HG02884 (cell line): Measurements from ENCODE around the gene LINC00237.

Experiments used
- ATAC-seq: cut with Tn5 transposase; IDR thresholded peaks from one replicate; pipeline ENCODE4 v1.9.1; 2021; ENCODE audit warnings: mild to moderate bottlenecking, moderate library complexity; ENCODE audit not compliant: unreplicated experiment

LINC00237 gene

DNA sequence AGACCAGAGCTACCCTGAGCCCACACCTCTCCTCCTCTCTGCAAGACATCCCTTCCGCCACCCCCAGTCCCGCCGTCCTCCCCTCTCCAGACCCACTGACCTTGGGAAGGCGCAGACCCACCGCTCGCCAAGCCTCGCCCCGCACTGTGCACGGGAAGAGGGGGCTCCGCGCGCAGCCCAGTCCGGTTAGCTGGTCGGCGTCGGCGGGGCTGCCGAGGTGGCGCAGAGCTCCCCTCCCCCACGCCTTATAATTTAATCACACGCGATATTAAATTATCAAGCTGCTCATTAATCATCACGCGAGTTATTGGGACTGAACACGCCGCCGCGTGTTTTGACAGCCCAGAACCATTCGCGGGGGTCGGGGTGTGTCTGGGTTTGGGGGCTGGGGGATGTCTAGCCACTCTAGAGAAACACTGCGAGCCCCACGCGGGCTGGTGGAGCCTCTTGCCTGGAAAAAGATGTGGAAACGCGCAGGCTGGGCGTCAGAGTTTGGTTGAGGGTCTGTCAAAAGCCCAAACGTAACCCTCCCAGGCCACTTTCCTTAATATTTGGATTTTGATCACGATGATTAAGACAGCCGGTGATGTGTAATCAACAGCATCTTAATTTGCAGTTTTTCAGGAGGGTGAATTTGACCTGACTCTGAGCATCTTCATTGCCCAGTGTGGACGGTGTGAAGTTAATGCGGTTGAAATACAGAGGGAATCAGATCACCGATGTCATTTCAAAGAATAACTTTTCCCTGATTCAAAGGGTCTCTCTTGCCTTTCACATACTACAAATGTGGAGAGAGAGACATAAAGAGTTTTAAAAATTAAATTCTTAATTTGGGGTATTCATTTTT is at the start of gene LINC00237:
TSS of gene LINC00237 (minus strand) at position 188 of the 847 bp plus-strand sequence.
- no peak for ATAC-seq

DNA sequence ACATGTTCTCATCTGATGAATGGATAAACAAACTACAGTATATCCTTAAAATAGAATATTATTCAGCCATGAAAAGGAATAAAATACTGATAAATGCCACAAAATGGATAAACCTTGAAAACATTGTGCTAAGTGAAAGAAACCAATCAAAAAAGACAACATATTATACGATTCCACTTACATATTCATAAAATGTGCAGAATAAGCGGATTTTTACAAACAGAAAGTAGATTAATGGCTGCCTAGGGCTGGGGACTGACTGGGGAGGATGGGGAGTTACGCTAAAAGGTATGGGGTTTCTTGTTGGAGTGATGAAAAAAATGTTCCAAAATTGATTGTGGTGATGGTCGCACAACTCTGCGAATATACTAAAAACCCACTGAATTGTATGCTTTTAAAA is 49.1 kb upstream of the LINC00237 start:
- ATAC-seq, result no peak

DNA sequence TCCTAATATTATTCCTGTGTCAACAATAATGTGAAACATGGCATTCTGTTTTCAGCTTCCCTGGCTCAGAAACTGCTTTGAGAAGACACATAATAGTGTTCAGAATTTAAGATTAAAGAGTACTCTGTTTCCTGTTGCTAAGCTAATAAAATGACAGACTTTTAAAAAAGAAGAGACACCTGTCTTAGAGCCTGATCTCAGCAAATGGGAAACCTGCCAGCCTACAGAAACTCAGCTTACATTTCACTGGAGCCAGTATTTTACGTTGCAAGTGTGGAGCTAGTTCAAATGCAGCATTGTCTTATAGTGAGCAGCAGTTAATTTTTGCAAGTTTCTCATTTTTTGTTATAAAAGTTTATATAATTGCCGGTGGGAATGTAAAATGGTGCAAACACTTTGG is 48.5 kb upstream of the LINC00237 start:
- ATAC-seq, result no peak

DNA sequence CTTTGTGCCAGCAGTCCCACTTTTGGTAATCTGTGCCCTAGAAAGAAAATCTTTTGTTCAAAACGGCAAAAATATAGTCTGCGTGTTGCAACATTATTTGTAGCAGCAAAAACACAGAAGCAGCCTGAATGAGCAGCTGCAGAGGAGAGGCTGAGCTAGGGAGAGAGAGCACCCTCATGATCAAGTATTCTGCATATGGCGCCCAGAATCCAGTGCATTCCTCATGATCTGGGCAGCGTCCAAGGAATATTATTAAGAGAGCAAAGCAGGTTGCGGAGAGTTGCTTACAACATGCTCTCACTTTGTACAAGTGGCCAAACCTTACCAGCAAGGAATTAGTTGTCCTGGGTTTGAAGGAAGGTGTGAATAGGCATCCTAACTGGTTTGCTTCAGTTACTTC is 45.6 kb upstream of the LINC00237 start:
- ATAC-seq, result no peak

DNA sequence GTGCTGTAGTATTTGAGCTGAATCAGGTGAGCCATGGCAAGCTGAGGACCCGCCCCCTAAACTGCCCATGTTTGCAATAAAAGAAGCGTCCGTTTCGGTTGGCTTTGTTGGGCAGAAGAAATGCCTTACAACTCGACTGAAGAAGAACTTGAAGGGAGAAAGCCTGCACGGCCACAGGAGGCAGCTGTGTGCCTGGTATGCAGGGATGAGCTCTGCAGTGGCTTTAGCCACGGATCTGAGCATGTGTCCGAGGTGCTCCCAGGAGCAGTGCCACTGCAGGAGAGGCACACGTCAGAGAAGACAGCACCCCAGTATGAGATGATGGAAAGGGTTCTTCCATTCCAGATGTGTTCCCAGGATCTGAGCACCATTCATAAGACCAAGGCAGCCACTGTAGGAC is 43.2 kb upstream of the LINC00237 start:
- ATAC-seq, result no peak

DNA sequence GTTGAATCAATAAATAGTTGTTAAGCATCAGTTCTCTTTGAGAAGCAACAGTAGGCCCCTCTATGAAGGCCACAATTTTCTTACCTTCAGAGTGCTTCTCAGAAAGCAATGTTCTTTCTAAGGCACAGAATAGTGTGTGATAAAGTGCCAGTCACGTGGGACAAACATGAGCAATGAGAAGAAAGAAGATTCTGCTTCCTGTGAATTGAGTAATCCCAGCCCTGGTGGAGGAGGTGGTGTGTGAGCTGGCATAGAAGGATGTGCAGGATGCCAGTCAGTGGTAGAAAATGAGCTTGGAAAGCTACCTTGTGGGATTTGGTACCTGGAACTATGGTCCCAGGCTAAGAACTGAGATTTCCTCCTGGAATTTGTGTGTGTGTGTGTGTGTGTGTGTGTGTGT is 41.4 kb upstream of the LINC00237 start:
- no peak for ATAC-seq

DNA sequence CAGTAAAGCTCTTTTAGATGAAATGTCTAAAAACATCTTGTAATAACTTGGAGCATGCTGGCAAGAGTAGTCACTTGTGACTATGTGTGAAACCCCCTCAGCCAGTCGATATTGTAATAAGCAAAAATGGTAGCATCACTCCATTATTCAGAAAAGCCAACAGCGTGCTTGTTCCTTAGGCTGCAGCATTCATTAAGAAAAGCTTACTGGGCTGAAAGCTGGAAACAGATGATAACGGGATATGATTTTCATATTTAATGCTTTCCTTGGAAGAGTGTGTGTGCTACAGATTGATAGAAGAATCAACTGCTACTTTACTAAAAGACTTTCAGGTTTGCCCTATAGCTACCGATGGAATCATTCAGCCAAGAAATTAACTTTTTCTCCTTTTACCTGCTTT is 40.1 kb upstream of the LINC00237 start:
- no peak for ATAC-seq

DNA sequence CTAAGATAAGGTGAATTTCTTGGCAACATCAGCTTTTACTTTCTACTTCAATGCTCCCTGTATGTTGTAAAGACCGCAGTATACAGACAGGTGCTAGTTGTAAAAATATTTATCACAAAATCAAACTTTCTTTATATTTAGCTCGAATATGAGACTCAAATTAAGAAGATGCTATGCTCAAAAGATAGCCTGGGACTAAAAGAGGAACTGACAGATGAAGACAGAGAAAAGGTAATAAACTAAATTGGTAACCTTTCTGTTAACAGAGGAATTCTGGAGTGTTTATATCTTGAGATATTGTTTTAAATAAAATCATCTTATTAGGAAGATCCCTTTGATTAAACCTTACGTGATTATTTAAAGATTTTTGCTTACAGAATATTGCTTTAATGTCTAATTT is 39.3 kb upstream of the LINC00237 start:
- ATAC-seq, result no peak

DNA sequence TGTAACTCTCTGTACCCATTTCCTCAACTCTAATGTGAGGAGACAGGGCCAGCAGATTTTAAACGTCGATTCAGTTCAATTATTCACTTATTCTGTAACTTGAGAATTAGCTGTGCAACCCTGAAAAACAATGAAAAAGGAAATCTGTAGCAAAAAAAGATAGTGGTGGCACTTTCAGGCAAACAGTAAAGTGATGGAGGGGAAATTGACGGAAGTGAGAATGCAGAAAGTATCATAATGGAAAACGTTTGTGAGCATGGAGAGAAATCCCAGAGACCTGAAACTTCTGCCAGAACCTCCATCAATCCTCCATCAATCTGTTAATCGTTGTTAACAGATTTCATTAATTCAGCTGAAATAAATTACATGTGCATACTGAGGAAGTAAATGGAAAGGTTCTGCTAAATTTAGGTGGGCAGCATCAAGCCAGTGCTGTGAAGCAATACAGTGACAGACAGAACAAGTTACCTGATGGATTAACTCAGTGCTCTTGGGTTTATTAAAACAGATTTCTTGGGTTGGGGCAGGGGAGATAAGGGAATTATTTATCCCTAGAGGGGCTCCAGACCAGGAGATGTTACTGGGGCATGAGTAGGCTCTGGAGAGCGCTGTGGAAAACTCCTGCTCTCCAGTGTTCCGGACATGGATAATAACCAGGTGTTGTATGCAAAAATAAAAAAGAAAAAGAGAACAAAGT is 37.2 kb upstream of the LINC00237 start:
- ATAC-seq, result no peak

DNA sequence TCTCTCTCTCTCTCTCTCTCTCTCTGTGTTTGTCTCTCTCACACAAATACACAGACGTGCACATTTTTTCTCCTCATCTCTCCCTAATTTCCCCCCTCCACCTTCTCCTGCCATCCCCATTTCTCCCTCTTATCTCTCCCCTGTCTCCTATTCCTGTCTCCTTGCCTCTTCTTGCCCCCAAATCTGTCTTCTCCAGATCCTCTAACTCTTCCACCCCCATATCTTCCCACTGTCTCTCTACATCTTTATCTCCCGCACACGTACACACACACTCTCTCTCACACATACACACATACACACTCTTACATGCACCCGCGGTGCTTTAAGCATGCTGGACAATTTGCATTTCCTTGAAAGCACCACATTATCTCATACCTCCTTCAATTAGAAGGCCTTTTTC is 35.7 kb upstream of the LINC00237 start:
- ATAC-seq, result no peak

DNA sequence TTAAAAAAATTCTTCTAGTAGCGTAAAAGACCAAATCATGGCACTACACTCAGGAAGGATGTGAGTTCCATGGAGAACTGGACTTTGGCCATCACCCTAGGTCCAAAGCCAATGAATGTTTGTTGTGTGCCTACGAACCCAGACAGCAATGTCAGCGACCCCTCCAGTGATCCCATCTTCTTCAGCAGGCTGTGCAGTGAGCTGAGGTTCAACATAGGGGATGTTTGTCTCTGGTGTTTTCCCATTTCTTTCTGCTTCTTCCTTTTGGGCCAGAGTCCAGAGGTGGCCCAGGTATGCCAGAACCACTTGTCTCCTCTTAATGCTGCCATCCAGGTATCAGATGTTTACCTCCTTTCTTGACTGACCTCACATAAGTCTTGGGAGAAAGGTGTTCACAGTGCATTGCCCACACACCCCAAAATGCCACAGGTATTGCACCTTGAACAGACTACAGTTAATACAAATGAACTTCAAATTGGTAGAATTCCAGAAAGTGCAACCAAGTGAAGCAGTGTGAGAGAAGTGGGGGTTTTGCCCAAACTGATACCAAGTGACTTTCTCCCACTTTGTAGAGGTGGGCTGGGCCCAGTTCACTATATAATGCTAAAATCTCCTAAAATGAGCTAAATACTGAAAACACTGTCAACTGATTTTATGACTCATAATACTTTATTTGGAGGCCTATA is 33.9 kb upstream of the LINC00237 start:
- no peak for ATAC-seq

DNA sequence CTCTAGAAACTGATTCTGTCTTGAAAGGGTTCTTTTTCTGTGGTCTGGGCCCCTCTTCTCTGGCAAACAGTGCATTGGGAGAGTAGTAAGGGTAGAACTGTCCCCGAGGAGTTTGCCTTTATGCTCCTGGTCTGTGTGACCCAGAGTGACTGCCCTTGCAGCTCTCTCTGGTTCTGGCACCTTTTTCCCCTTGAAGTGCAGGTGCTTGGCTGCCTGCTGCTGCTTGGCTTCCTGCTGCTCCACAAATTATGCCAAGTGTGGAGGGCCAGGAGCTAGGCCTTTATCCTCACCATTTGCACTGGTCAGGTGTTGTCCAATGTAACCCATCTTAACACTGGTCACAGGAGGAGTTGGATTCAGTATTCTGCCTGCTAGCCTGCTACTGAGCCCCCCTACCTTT is 30.9 kb upstream of the LINC00237 start:
- no peak for ATAC-seq

DNA sequence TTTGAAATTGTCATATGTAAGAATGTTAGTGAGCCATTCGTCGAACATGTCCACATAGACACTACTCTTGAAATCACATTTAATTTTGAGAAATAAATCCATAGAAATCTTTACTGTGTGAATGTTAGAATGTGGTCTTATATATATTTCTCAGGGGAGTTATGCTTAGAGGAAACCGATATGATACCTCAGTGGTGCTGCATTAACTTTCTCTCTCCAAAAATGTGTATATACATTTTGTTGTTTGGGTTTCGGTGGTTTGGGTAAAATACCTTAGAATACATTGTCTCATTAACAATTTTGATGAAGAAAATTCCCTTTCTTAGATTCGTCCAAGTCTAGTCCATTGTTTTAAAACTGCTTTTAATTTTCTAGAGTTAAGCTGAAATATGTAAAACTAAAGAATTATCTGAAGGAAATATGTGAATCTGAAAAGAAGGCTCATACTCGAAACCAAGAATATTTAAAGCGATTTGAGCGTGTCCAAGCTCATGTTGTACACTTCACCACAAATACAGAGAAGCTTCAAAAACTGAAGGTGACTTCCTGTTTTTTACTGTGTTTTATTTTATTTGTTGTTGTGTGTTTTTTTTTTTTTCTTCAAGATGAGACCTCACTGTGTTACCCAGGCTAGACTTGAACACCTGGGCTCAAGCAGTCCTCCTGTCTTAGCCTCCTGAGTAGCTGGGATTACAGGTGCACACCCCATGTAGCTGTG is 30.0 kb upstream of the LINC00237 start:
- no peak for ATAC-seq

DNA sequence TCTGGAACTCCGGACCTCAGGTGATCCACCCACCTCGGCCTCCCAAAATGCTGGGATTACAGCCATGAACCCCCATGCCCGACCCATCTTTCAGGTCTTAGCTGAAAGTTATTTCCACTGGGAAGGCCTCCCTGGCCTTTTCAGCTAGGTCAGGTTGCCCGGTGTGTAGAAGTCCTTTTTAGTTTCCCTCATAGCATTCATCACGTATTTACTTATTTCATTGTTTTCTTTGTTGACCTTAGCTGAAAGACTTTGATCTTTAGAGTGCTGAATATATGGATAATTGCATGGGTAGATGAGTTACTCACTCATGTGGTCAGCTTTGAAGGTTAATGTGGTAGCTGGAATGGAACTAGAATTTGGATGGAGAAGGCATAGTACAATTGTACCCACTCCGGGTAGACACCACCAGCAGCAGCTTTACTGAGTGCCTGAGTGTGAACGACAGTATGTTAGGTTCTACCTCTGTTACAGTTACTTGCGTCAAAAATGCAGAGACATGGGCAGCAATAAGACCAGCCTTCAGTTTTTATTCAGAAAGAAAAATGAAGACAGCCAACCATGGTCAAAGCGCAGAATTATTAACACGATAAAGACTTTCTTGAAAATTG is 28.8 kb upstream of the LINC00237 start:
- no peak for ATAC-seq

DNA sequence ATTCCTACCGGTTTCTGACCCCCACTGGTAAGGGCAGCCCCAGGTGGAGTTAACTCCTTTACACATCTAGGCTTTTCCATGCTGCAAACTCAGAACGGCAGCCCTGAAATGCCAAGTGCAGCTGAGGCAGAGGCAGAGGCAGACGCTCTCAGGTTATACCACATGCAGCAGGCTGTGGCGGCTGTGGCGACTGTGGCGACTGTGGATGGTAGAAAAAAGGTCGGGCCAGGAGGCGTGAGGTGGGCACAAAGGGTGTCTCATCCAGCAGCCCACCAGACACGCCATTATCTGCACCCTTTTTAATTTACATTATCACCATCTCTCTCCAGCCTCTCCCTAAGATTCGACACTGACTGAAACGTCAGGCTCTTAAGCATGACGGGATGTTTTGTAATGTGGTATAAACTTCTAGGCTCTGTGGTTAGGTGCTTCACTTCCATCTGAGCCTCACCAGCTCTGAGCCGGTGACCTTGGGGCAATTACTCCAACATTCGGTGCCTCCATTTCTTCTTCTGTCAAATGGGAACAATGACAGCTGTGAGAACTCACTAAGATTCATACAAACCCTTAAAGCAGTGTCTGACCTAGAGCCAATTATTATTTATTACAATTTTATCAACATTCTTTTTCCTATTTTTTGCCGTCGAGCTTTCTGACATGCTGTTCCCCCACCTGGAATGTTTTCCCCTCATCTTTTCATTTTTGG is 27.9 kb upstream of the LINC00237 start:
- ATAC-seq, result no peak

DNA sequence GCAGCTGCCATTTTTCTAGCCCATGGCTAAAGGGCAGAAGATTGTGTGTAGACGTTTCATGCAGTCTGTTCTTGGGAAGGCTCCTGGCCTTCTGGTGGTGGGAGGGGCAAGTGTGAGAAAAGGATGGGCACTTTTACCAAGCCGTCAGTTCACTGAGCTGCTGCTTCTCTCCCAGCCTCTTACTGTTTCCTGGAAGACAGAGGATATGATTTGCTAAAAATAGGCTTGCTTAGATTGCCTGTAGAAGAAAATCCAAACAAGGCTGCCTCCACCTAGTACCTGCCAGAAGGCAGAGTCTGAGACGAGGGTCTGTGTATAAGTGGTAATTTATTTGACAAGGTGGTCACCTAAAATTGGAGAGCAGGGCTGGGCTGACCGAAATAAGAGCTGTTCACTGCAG is 27.2 kb upstream of the LINC00237 start:
- ATAC-seq, result no peak

DNA sequence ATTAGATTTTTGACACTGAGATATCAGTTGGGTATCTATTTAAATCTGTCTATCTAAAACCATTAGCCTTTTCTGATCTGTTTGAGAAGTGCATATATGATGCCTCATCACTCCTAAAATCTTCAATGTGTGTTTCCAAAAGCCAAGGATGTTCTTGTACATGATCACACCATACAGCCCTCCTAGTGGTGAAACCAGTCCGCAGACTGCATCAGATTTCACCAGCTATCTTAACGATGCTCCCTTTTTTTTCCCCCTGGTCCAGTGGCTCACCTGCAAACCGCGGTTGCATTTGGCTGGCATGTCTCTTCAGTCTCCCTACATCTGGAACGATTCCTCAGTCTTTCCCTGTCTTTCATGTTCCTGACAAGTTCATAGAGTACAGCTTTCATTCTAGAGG is 23.7 kb upstream of the LINC00237 start:
- ATAC-seq, result no peak

DNA sequence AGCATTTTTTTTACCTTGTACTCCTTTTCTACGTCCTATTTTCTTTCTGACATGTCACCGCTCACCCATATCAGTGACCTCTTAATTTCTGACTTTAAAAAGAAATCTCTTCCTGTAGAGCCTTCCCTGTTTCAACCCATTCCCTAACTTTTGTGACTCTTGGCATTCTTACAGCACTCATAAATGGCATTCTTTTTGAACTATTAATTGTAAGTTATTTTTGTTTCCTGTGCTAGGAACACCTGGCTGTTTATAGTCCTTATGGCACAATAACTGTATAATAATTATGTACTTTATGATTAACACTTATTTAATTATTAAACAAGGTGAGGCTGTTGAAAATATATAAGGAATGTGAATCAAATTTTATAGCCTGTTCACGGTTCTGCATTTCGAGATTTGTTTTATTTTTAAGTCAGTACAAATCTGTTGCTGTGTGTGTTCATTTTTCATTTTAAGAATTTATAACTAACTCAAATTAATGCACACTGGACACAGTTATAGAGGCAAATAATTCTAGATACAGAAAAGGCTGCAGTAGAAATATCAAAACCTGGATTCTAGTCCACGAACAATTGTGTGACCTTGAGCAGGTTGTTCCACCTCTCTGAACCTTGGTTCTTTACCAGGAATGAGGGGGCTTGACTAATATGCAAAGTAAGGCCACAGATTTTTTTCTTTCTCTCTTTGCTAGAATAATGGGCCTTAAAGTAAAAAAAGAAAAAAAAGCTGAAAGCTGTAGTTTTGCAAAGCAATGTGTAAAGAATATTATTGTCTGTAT is 21.2 kb upstream of the LINC00237 start:
- ATAC-seq, result no peak

DNA sequence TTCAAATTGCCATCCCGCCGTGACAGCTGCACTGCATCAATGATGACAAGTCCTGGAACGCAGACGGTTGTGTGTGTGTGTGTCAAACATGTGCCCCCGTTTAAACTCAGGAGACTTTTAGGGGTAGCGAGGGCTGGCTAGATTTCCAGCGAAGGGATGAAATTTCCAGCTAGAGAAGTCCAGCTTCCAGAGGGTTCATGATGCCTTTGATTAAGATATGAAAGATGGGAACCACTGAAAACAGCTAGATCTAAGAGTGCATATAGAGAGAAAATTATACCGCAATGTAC is 20.4 kb upstream of the LINC00237 start:
- no peak for ATAC-seq
